ENCODE data around the gene FBRS. TPM values are rescaled to one million over a fixed set of nuclear protein-coding genes. Genes with fewer than 3 reads are reported as not detected.
A peak's percentile ranks its signal among the peaks of the same experiment; 100 is the strongest.
"Not testable (repeated sequence)": the region's sequence is repeated elsewhere in the genome, so short reads cannot be mapped to it uniquely, and the experiment has no call there.

Gene FBRS
- polyA plus RNA-seq, 2 of the 4 experiments (the other 2 are of a cell fraction), result 5.9 to 33.3 TPM

- no peak for TF ChIP-seq CBX8 (IDR thresholded peaks at IDR 0.05)
- TF ChIP-seq KDM1A (IDR thresholded peaks at IDR 0.05; ENCODE audit: low read depth), result no peak
- TF ChIP-seq NPAS2 (CRISPR knock-in tag; IDR thresholded peaks at IDR 0.05; ENCODE audit: borderline replicate concordance), result no peak
- no peak for TF ChIP-seq RCOR1 (IDR thresholded peaks at IDR 0.05; ENCODE audit: low read depth, low read length)
- TF ChIP-seq, protein P1, sequence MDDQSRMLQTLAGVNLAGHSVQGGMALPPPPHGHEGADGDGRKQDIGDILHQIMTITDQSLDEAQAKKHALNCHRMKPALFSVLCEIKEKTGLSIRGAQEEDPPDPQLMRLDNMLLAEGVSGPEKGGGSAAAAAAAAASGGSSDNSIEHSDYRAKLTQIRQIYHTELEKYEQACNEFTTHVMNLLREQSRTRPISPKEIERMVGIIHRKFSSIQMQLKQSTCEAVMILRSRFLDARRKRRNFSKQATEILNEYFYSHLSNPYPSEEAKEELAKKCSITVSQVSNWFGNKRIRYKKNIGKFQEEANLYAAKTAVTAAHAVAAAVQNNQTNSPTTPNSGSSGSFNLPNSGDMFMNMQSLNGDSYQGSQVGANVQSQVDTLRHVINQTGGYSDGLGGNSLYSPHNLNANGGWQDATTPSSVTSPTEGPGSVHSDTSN (IDR thresholded peaks at IDR 0.05), result no peak
- TF ChIP-seq RAD21 (conservative IDR thresholded peaks at IDR 0.05 in 1 of 2, IDR thresholded peaks at IDR 0.05 in 1 of 2), result no peak
- TF ChIP-seq POLR2AphosphoS2 (conservative IDR thresholded peaks at IDR 0.05; ENCODE audit: low read length), result no peak
Observed at GRCh38 chr16:30700491-30700890, 42.3 kb downstream of the FBRS start (continued).

GRCh38 chr16:30700971-30701370 lies 42.7 kb downstream of the FBRS start:
- ATAC-seq (no peak), DNase-seq (ENCODE audit: low read depth in 1 of 2, low spot score in 1 of 2) (no peak), FAIRE-seq (no peak)
- no peaks in the 10 kb centered on the region for H3K9me3 ChIP-seq
- ChIA-PET CTCF (interaction anchor here (0.8 kb wide), 1 partner anchor 22 kb away, joined by 3 read pairs; no protein-coding TSS in a partner anchor), POLR2A (interaction anchor here (1.2 kb wide), 1 partner anchor 74 kb away, joined by 3 read pairs; no protein-coding TSS in a partner anchor)
- H3K4me2 ChIP-seq, result peak overlapping the region; percentile 94
- peak overlapping the region in 1 of 2 experiments; percentile 7; a peak in 2 of 6 replicates for H3K27ac ChIP-seq
- no peak overlapping the region for H3K4me3 ChIP-seq
- TF ChIP-seq FOXS1 (CRISPR knock-in tag; IDR thresholded peaks at IDR 0.05) (no peak), ZSCAN20 (CRISPR knock-in tag; IDR thresholded peaks at IDR 0.05) (no peak), RNF2 (IDR thresholded peaks at IDR 0.05; ENCODE audit: borderline replicate concordance, low read depth) (no peak), RFX5 (IDR thresholded peaks at IDR 0.05) (no peak), EHMT2 (IDR thresholded peaks at IDR 0.05; ENCODE audit: low read depth) (no peak), SREBF2 (IDR thresholded peaks at IDR 0.05) (no peak), FOSB (CRISPR knock-in tag; IDR thresholded peaks at IDR 0.05) (no peak), HEYL (CRISPR knock-in tag; IDR thresholded peaks at IDR 0.05) (no peak), CTCF (IDR thresholded peaks at IDR 0.05) (no peak), FOSL2 (IDR thresholded peaks at IDR 0.05) (no peak), FOSL2 (CRISPR knock-in tag; IDR thresholded peaks at IDR 0.05) (no peak), CBX8 (IDR thresholded peaks at IDR 0.05) (no peak), JUNB (IDR thresholded peaks at IDR 0.05) (no peak), MAZ (IDR thresholded peaks at IDR 0.05; ENCODE audit: borderline replicate concordance, low read depth, low read length) (no peak), RARB (CRISPR knock-in tag; IDR thresholded peaks at IDR 0.05) (no peak), ELK1 (IDR thresholded peaks at IDR 0.05; ENCODE audit: low read depth, low read length) (no peak), NPAS2 (CRISPR knock-in tag; IDR thresholded peaks at IDR 0.05; ENCODE audit: borderline replicate concordance) (no peak)
- TF ChIP-seq, protein P2, sequence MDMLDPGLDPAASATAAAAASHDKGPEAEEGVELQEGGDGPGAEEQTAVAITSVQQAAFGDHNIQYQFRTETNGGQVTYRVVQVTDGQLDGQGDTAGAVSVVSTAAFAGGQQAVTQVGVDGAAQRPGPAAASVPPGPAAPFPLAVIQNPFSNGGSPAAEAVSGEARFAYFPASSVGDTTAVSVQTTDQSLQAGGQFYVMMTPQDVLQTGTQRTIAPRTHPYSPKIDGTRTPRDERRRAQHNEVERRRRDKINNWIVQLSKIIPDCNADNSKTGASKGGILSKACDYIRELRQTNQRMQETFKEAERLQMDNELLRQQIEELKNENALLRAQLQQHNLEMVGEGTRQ (IDR thresholded peaks at IDR 0.05), result no peak
- TF ChIP-seq, protein P3, sequence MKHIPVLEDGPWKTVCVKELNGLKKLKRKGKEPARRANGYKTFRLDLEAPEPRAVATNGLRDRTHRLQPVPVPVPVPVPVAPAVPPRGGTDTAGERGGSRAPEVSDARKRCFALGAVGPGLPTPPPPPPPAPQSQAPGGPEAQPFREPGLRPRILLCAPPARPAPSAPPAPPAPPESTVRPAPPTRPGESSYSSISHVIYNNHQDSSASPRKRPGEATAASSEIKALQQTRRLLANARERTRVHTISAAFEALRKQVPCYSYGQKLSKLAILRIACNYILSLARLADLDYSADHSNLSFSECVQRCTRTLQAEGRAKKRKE (CRISPR knock-in tag; IDR thresholded peaks at IDR 0.05; ENCODE audit: low read depth), result no peak
- TF ChIP-seq, protein P4, sequence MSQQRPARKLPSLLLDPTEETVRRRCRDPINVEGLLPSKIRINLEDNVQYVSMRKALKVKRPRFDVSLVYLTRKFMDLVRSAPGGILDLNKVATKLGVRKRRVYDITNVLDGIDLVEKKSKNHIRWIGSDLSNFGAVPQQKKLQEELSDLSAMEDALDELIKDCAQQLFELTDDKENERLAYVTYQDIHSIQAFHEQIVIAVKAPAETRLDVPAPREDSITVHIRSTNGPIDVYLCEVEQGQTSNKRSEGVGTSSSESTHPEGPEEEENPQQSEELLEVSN (IDR thresholded peaks at IDR 0.05; ENCODE audit: borderline replicate concordance, low read depth), result no peak
- WGBS (ENCODE audit: missing lambda C conversion rate), result 91% methylated on average over 5 of the region's 5 CpGs
- H3K4me1 ChIP-seq, result peaks cover 15% of the 10 kb centered on the region

- DNase-seq (ENCODE audit: low read depth in 1 of 2, low spot score in 1 of 2); POLR2A ChIA-PET; H3K27ac ChIP-seq; ATAC-seq; FAIRE-seq; H3K4me2 ChIP-seq; H3K9me3 ChIP-seq; H3K4me3 ChIP-seq: not testable (repeated sequence)
- 93% methylated on average over 12 of the region's 12 CpGs for whole genome bisulfite sequencing (ENCODE audit: missing lambda C conversion rate)
- CTCF ChIA-PET, result interaction anchor here (0.6 to 1.6 kb wide), 3 partner anchors 9 to 32 kb away, joined by 3 to 5 read pairs (median 5); no protein-coding TSS in a partner anchor
- peaks cover 15% of the 10 kb centered on the region for H3K4me1 ChIP-seq
Observed at GRCh38 chr16:30703071-30703470, 44.8 kb downstream of the FBRS start.

Data from A549 (cell line).